Ectodermal cell (in vitro differentiated cells): ENCODE results near the gene RWDD1. TPM values are rescaled to one million over a fixed set of nuclear protein-coding genes. Genes with fewer than 3 reads are reported as not detected.

Experiments
- H3K27ac ChIP-seq: 2 replicates; pipeline ENCODE4 v1.7.0; 2013; ENCODE audit warnings: mild to moderate bottlenecking, low read depth, low read length; ENCODE audit not compliant: insufficient read depth, poor library complexity, severe bottlenecking
- H3K27me3 ChIP-seq: 2 replicates; pipeline ENCODE4 v1.7.0; 2013; ENCODE audit warnings: mild to moderate bottlenecking, low read length; ENCODE audit not compliant: insufficient read depth, control insufficient read depth, poor library complexity, severe bottlenecking
- H3K36me3 ChIP-seq: one replicate; pipeline ENCODE4 v1.7.0; 2013; ENCODE audit warnings: low read length; ENCODE audit not compliant: control insufficient read depth, insufficient read depth
- H3K4me1 ChIP-seq: one replicate; pipeline ENCODE4 v1.7.0; 2013; ENCODE audit warnings: low read length; ENCODE audit not compliant: control insufficient read depth, insufficient read depth
- H3K4me3 ChIP-seq: 2 replicates; pipeline ENCODE4 v1.7.0; 2013; ENCODE audit warnings: low read depth, low read length, control low read depth; ENCODE audit not compliant: insufficient read depth
- H3K9me3 ChIP-seq: 2 replicates; pipeline ENCODE4 v1.7.0; 2013; ENCODE audit warnings: mild to moderate bottlenecking, low read length, moderate library complexity; ENCODE audit not compliant: control insufficient read depth
- WGBS, 2 experiments: methylation state at CpG; one replicate each; pipeline ENCODE4 v1.1.7; 2013; ENCODE audit warnings: missing lambda C conversion rate in 2 of 2; 5-methylcytosine and 5-hydroxymethylcytosine counted together
- polyA plus RNA-seq, 4 experiments: library from polyadenylated mRNA; stranded (reverse); fragments of 50-300 nt; gene quantifications; one replicate each; pipeline ENCODE4 v1.2.3, GENCODE V29; 2013

RWDD1 gene, protein sequence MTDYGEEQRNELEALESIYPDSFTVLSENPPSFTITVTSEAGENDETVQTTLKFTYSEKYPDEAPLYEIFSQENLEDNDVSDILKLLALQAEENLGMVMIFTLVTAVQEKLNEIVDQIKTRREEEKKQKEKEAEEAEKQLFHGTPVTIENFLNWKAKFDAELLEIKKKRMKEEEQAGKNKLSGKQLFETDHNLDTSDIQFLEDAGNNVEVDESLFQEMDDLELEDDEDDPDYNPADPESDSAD
- 50.8 TPM for polyA plus RNA-seq (2013, experiment 1 of 4)
- polyA plus RNA-seq (2013, experiment 2 of 4), result 37.2 TPM
- polyA plus RNA-seq (2013, experiment 3 of 4), result 42.0 TPM
- 44.6 TPM for polyA plus RNA-seq (2013, experiment 4 of 4)

GRCh38 chr6:116570856-116571682 lies at the start of gene RWDD1:
TSS of gene RWDD1 (plus strand) at chr6:116571504. CDS start at chr6:116571583, 79 bp downstream.
- WGBS, 2 experiments, result 0% methylated on average over 62 of the region's 62 CpGs

DNA sequence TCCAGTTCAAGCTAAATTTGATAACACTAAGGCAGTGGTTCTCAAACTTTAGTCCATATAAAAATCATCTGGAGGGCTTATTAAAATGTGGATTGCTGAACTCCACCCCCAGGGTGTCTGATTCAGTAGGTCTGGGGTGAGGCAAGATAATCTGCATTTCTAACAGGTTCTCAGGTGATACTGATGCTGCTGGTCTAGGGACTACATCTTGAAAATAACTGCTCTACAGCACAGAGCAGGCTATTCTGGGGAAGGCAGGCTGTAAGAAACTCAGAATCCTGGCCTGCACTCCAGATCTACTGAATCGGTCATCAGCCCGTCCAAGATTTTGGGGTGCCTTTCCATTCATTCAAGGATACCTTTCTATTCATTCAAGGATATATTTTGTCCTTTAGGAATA lies 48.4 kb upstream of the RWDD1 start:
- no peak overlapping the region for H3K4me3 ChIP-seq
- no peaks in the 10 kb centered on the region for H3K4me1 ChIP-seq
- no peak overlapping the region for H3K27ac ChIP-seq
- no peaks in the 10 kb centered on the region for H3K36me3 ChIP-seq
- H3K9me3 ChIP-seq, result no peaks in the 10 kb centered on the region
- no peaks in the 10 kb centered on the region for H3K27me3 ChIP-seq
- WGBS, 2 experiments, result 79 to 88% methylated on average over 2 of the region's 2 CpGs

More at GRCh38 chr6:116570856-116571682, at the start of gene RWDD1:
- Histone ChIP-seq H3K4me3 (peak within 1 kb of the TSS; percentile 91), H3K4me1 (peaks cover 6% of the 10 kb centered on the region), H3K9me3 (no peaks in the 10 kb centered on the region), H3K27me3 (peaks cover 12% of the 10 kb centered on the region), H3K27ac (peak within 1 kb of the TSS; percentile 85), H3K36me3 (no peaks in the 10 kb centered on the region)

DNA sequence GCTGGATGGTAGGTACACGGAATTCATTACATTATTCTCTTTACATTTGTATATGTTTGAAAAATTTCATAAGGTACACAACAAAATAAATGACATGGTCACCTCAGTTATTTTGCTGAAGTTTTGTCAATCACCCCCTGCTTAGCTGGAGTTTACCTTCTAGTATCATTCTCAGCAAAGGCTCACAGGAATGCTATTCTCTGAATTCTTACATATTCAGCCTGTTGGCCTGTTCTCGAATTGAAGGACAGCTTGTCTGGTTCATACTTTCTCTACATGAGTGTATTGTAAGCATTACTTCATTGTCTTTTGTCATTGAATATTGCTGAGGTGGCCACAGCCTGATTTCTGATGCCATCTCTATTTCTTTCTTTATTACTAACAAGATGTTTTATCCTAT lies 47.1 kb upstream of the RWDD1 start:
- 76 to 78% methylated on average over 1 to 2 of the region's 2 CpGs for WGBS, 2 experiments
- Histone ChIP-seq H3K4me3 (no peak overlapping the region), H3K9me3 (no peaks in the 10 kb centered on the region), H3K27ac (no peak overlapping the region), H3K36me3 (no peaks in the 10 kb centered on the region), H3K4me1 (no peaks in the 10 kb centered on the region), H3K27me3 (no peaks in the 10 kb centered on the region)

DNA sequence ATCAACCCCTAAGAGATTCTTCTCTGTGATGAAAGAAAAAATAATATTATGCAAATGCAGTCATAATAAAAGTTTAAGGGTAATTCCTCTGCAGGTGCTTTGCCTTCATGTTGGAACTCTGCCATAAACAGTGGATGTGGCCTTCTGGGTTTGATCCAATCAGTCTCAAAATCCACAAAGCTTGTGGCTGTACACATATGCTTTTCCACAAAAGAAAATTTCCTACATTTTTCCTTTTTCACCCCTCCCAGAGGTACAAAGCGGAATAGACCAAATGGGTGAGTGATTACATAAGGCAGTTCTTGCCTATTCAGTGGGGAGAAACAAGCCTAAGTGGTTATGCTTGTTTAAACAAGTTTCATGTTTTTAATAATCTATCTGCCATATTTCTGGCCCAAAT lies 43.2 kb upstream of the RWDD1 start:
- WGBS, 2 experiments, result 100% methylated on average over 1 of the region's 1 CpG; no CpG with 5 or more reads in 1 of the 2 experiments
- Histone ChIP-seq H3K4me1 (peaks cover 11% of the 10 kb centered on the region), H3K4me3 (no peak overlapping the region), H3K36me3 (no peaks in the 10 kb centered on the region), H3K9me3 (no peaks in the 10 kb centered on the region), H3K27ac (no peak overlapping the region), H3K27me3 (no peaks in the 10 kb centered on the region)

GRCh38 chr6:116528780-116529179 lies 42.5 kb upstream of the RWDD1 start:
- 68 to 76% methylated on average over 3 of the region's 3 CpGs for WGBS, 2 experiments
- no peaks in the 10 kb centered on the region for H3K9me3 ChIP-seq
- H3K27ac ChIP-seq, result no peak overlapping the region
- no peak overlapping the region for H3K4me3 ChIP-seq
- no peaks in the 10 kb centered on the region for H3K27me3 ChIP-seq
- H3K4me1 ChIP-seq, result peaks cover 17% of the 10 kb centered on the region
- H3K36me3 ChIP-seq, result no peaks in the 10 kb centered on the region

DNA sequence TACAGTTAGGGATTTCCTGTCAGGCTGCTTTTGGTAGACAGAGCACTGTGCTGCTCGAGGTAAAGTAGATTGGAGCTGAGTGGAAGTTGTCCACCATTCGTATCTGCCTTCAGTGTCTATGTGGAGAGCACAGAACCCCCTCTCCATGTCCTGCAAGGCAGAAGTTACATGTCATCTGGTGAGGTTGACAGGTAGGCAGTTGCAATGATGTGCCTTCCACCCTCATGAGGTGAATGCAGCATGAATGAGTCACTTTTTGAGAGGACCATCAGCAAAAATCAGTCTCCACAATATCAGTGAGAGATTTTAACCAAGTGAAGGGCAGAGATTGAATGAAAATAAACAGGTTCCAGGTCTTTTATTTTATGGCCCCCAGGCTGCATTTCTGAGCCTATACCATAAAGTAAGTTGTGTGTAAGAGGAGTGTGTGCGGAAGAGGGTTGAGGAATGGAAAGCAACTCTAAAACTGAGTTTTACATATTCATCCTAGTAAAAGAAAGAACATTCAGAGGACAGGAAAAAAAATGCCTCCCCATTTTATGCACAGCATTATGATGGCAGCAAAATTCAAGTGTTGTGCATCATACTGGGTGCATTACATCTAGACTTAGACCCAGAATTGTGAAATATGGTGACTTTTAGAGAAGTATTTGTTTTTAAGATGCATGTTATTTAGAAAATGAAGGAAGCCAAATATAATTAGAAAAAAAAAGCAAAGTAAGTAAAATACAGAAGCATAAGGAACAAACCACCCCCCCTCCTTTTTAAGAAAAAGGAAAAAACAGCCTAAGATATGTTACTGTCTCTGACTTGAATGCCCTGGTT lies 41.6 kb upstream of the RWDD1 start:
- H3K9me3 ChIP-seq, result no peaks in the 10 kb centered on the region
- H3K27me3 ChIP-seq, result no peaks in the 10 kb centered on the region
- no peaks in the 10 kb centered on the region for H3K36me3 ChIP-seq
- H3K4me1 ChIP-seq, result peaks cover 17% of the 10 kb centered on the region
- WGBS, 2 experiments, result 93 to 97% methylated on average over 3 of the region's 3 CpGs
- no peak overlapping the region for H3K4me3 ChIP-seq
- no peak overlapping the region for H3K27ac ChIP-seq

GRCh38 chr6:116530436-116530835 lies 40.9 kb upstream of the RWDD1 start:
- Histone ChIP-seq H3K36me3 (no peaks in the 10 kb centered on the region), H3K27ac (no peak overlapping the region), H3K4me1 (peaks cover 17% of the 10 kb centered on the region), H3K4me3 (no peak overlapping the region), H3K27me3 (no peaks in the 10 kb centered on the region), H3K9me3 (no peaks in the 10 kb centered on the region)
- WGBS, 2 experiments, result 14 to 36% methylated on average over 1 to 2 of the region's 2 CpGs

DNA sequence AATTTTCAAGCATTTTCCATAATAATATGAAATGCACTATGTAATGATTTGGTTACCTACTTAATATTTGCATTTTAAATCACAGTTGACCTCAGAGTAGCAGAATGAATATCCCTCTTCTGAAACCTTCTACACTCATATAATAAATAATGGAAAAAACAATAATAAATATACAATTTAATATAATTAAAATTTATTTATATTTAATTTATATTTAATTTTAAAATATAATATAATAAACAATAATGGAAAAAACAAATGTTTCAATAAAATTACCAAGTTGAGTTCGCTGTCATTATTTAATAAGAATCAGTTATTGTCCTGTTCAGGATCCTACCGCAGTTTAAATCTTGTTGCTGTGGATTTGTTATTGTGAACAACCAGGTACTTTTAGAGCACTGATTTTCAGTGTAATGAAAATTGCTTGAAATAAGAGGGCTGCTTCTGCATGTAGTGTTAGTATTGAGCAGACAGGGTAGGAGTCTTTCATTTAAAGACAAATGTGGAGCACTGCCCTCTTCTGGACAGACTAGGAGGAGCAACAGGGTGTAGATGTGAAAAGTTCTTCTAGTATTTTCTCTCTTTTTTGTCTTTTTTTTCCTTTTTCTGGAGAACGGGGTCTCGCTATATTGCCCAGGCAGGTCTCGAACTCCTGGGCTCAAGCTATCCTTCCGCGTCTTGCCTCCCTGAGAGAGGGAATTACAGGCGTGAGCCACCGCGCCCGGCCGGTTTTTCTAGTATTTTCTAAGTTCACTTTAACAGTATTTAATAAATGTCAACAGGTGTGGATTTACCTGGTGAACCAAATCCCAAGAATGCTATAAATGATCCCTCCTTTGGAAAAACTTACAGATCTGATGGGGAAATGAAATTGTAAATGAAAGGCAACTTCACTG lies 39.4 kb upstream of the RWDD1 start:
- Histone ChIP-seq H3K27ac (no peak overlapping the region), H3K9me3 (no peaks in the 10 kb centered on the region), H3K36me3 (no peaks in the 10 kb centered on the region), H3K27me3 (no peaks in the 10 kb centered on the region), H3K4me3 (no peak overlapping the region), H3K4me1 (peaks cover 17% of the 10 kb centered on the region)
- WGBS, 2 experiments, result 91 to 93% methylated on average over 8 to 12 of the region's 12 CpGs

GRCh38 chr6:116533233-116533957 lies 37.9 kb upstream of the RWDD1 start:
- Histone ChIP-seq H3K4me1 (peaks cover 17% of the 10 kb centered on the region), H3K27me3 (no peaks in the 10 kb centered on the region), H3K4me3 (no peak overlapping the region), H3K9me3 (no peaks in the 10 kb centered on the region), H3K27ac (peak overlapping the region; percentile 18), H3K36me3 (no peaks in the 10 kb centered on the region)
- WGBS, 2 experiments, result 47% methylated on average over 9 of the region's 9 CpGs
